OCI-LY3 (cell line): ENCODE measurements around the gene NPHP4.

Experiments
- EZH2phosphoT487 ChIP-seq: fragments of 200-600 bp; shearing (Covaris generic); IDR thresholded peaks from 2 replicates; pipeline ENCODE4 v1.6.1; 2018; ENCODE audit warnings: antibody characterized with exemption, mixed run types, low read depth
- TF ChIP-seq, protein P1 (sequence below): fragments of 200-600, 300-600 bp; sonication (generic); IDR thresholded peaks from 2 replicates; pipeline ENCODE4 v1.5.1; 2014; ENCODE audit warnings: antibody characterized with exemption, low read length, low read depth

DNA sequence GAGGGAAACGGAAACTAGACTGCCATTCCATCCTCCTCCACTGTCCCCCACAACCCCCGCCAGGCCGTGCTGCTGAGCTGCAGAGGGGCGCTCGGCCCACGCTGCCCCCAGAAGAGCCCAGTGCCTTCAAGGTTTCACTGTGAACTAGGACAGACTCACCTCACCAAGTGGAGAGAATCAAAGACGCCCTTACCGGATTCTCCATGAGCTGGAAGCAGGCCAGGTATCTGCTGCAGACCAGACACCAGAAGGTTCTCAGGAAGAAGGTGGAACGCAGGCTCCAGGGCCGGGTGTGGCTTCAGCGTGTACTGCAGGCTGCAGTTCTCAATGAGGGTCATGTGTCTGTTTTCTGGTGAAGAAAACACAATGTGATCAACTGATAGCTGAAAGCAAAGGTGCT, 30.6 kb downstream of the NPHP4 start:
- TF ChIP-seq, protein P1, sequence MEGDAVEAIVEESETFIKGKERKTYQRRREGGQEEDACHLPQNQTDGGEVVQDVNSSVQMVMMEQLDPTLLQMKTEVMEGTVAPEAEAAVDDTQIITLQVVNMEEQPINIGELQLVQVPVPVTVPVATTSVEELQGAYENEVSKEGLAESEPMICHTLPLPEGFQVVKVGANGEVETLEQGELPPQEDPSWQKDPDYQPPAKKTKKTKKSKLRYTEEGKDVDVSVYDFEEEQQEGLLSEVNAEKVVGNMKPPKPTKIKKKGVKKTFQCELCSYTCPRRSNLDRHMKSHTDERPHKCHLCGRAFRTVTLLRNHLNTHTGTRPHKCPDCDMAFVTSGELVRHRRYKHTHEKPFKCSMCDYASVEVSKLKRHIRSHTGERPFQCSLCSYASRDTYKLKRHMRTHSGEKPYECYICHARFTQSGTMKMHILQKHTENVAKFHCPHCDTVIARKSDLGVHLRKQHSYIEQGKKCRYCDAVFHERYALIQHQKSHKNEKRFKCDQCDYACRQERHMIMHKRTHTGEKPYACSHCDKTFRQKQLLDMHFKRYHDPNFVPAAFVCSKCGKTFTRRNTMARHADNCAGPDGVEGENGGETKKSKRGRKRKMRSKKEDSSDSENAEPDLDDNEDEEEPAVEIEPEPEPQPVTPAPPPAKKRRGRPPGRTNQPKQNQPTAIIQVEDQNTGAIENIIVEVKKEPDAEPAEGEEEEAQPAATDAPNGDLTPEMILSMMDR: no peak
- TF ChIP-seq EZH2phosphoT487: no peak
